ENCODE data around the gene SVOPL. TPM values are rescaled to one million over a fixed set of nuclear protein-coding genes. Genes with fewer than 3 reads are reported as not detected.
"Not testable (repeated sequence)": the region's sequence is repeated elsewhere in the genome, so short reads cannot be mapped to it uniquely, and the experiment has no call there.

Gene SVOPL
- total RNA-seq, 1 experiment from 2014 or later: not detected

DNA sequence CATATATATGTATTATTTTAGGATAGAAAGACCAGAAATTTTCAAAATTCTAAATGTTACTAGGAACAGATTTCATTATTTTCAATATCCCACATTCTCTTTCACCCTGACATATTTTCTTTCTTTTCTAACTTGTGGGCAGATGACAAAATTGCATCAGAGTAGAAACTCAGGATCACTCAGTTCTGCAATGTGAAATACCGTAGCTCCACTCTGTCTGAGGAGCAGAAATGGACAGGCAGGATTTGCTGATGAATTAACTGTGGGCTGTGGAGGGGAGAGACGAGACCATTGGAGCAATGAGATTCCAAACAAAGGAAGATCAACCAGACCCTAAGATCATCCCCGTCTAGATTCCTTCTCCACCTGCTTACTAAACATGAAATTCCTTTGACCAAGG is 37.0 kb upstream of the SVOPL start:
- peak overlapping the region; percentile 91 for H2AFZ ChIP-seq (ENCODE audit: low read depth, low read length, poor library complexity, severe bottlenecking)
- no peaks in the 10 kb centered on the region for H4K20me1 ChIP-seq (ENCODE audit: insufficient read depth)
- ATAC-seq (0 out of 2 replicates have a peak, but pooled peaks have one; percentile 13), DNase-seq (ENCODE audit: low read depth, low spot score) (no peak)
- H3K4me3 ChIP-seq (replicated peaks in 1 of 2; ENCODE audit: low read depth in 1 of 2, low read length in 2 of 2): no peak overlapping the region
- H3K4me2 ChIP-seq (ENCODE audit: low read length): peak overlapping the region; percentile 27; the same call in 1 of the 2 replicates
- H3K9ac ChIP-seq (ENCODE audit: low read length): no peak overlapping the region
- RAD21 ChIA-PET (ENCODE audit: low non-redundant PET in 1 of 2, low total read pairs in 2 of 2, uncharacterized antibody in 2 of 2, unreplicated experiment in 2 of 2): interaction anchor here (1.4 to 2.2 kb wide), 2 partner anchors 576 to 577 kb away, joined by 7 to 18 read pairs; no protein-coding TSS in a partner anchor
- POLR2A ChIA-PET: interaction anchor here (1.0 kb wide), 1 partner anchor 577 kb away, joined by 3 read pairs; no protein-coding TSS in a partner anchor
- H3K27me3 ChIP-seq (ENCODE audit: insufficient read depth, low read length): no peaks in the 10 kb centered on the region
- no peaks in the 10 kb centered on the region for H3K79me2 ChIP-seq (ENCODE audit: insufficient read depth, low read length)
- H3K36me3 ChIP-seq (ENCODE audit: control insufficient read depth in 1 of 2, insufficient read depth in 2 of 2, low read length in 2 of 2): no peaks in the 10 kb centered on the region
- BruUV-seq (replicated peaks): no TSS peak
- H3K9me2 ChIP-seq (ENCODE audit: insufficient read depth): no peaks in the 10 kb centered on the region
- H3K27ac ChIP-seq (ENCODE audit: low read depth, low read length): no peak overlapping the region
- CTCF ChIA-PET: interaction anchor here (1.0 to 2.1 kb wide), 16 partner anchors 9 to 1132 kb away, joined by 3 to 96 read pairs (median 5); no protein-coding TSS in a partner anchor
- TF ChIP-seq JUND (IDR thresholded peaks at IDR 0.05): no peak
- no peaks in the 10 kb centered on the region for H3K9me3 ChIP-seq (ENCODE audit: control insufficient read depth in 1 of 2, insufficient read depth in 1 of 2, low read depth in 1 of 2, low read length in 2 of 2)
- peaks cover 0 to 12% of the 10 kb centered on the region in 2 experiments; a peak in 2 of 4 replicates for H3K4me1 ChIP-seq (ENCODE audit: control insufficient read depth in 1 of 2, insufficient read depth in 2 of 2, low read length in 2 of 2)
- intact Hi-C loops (cut with micrococcal nuclease): loop anchor here (1.0 to 10.0 kb wide), 6 partner anchors 289 to 1133 kb away; no protein-coding TSS in a partner anchor

DNA sequence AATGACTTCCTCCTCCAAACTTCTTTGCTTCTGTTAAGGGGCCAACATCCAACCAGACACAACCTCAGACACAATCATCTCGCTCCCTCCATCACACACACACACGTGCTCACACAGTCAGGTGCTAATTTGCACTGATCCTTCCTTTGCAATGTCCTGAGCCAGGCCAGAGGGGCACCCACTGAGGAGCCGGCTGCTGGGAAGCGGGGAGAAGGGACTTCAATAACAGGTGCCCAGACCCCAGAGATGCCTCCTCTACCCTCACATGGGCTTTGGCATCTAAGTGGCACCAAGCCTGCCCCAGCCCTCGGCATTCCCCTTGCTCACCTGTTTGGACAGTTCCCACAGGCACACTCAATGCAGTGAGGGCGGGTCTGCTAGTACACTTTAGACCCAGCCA is 34.2 kb upstream of the SVOPL start:
- ChIA-PET POLR2A (no interaction called here), CTCF (no interaction called here)

GRCh38 chr7:138731733-138732132 is 30.6 kb upstream of the SVOPL start:
- H4K20me1 ChIP-seq (ENCODE audit: insufficient read depth); ATAC-seq; RAD21 ChIA-PET (ENCODE audit: low non-redundant PET in 1 of 2, low total read pairs in 2 of 2, uncharacterized antibody in 2 of 2, unreplicated experiment in 2 of 2); H3K79me2 ChIP-seq (ENCODE audit: insufficient read depth, low read length); POLR2A ChIA-PET; H3K9me3 ChIP-seq (ENCODE audit: control insufficient read depth in 1 of 2, insufficient read depth in 1 of 2, low read depth in 1 of 2, low read length in 2 of 2); BruUV-seq (replicated peaks); H3K36me3 ChIP-seq (ENCODE audit: control insufficient read depth in 1 of 2, insufficient read depth in 2 of 2, low read length in 2 of 2); H3K4me2 ChIP-seq (ENCODE audit: low read length); H3K27me3 ChIP-seq (ENCODE audit: insufficient read depth, low read length); H3K9me2 ChIP-seq (ENCODE audit: insufficient read depth); H3K4me3 ChIP-seq (replicated peaks in 1 of 2; ENCODE audit: low read depth in 1 of 2, low read length in 2 of 2); CTCF ChIA-PET; DNase-seq (ENCODE audit: low read depth, low spot score); H3K9ac ChIP-seq (ENCODE audit: low read length); H3K4me1 ChIP-seq (ENCODE audit: control insufficient read depth in 1 of 2, insufficient read depth in 2 of 2, low read length in 2 of 2); H2AFZ ChIP-seq (ENCODE audit: low read depth, low read length, poor library complexity, severe bottlenecking); H3K27ac ChIP-seq (ENCODE audit: low read depth, low read length): not testable (repeated sequence)
- intact Hi-C loops (cut with micrococcal nuclease): loop anchor here (10.0 kb wide), 1 partner anchor 1127 kb away; no protein-coding TSS in a partner anchor

More for the DNA sequence above, 34.2 kb upstream of the SVOPL start:
- Histone ChIP-seq H3K9me3 (ENCODE audit: control insufficient read depth in 1 of 2, insufficient read depth in 1 of 2, low read depth in 1 of 2, low read length in 2 of 2) (no peaks in the 10 kb centered on the region), H4K20me1 (ENCODE audit: insufficient read depth) (no peaks in the 10 kb centered on the region), H3K9ac (ENCODE audit: low read length) (no peak overlapping the region), H3K9me2 (ENCODE audit: insufficient read depth) (no peaks in the 10 kb centered on the region), H3K27ac (ENCODE audit: low read depth, low read length) (no peak overlapping the region), H3K4me2 (ENCODE audit: low read length) (no peak overlapping the region), H2AFZ (ENCODE audit: low read depth, low read length, poor library complexity, severe bottlenecking) (no peak overlapping the region), H3K4me1 (ENCODE audit: control insufficient read depth in 1 of 2, insufficient read depth in 2 of 2, low read length in 2 of 2) (peaks cover 0 to 3% of the 10 kb centered on the region in 2 experiments; a peak in 1 of 4 replicates), H3K79me2 (ENCODE audit: insufficient read depth, low read length) (no peaks in the 10 kb centered on the region), H3K36me3 (ENCODE audit: control insufficient read depth in 1 of 2, insufficient read depth in 2 of 2, low read length in 2 of 2) (no peaks in the 10 kb centered on the region), H3K4me3 (replicated peaks in 1 of 2; ENCODE audit: low read depth in 1 of 2, low read length in 2 of 2) (no peak overlapping the region), H3K27me3 (ENCODE audit: insufficient read depth, low read length) (no peaks in the 10 kb centered on the region)
- RAD21 ChIA-PET (ENCODE audit: low non-redundant PET in 1 of 2, low total read pairs in 2 of 2, uncharacterized antibody in 2 of 2, unreplicated experiment in 2 of 2): no interaction called here
- ATAC-seq (no peak), DNase-seq (ENCODE audit: low read depth, low spot score) (no peak)
- no peak for TF ChIP-seq ELF1 (IDR thresholded peaks at IDR 0.05; ENCODE audit: borderline replicate concordance, low read depth)
- TF ChIP-seq POLR2A (IDR thresholded peaks at IDR 0.05; ENCODE audit: borderline replicate concordance, extremely low read depth, insufficient read depth, insufficient read length): no peak
- TF ChIP-seq RAD21 (IDR thresholded peaks at IDR 0.05; ENCODE audit: low read depth): no peak
- no peak for TF ChIP-seq ZFX (IDR thresholded peaks at IDR 0.05)
- TF ChIP-seq SIN3A (IDR thresholded peaks at IDR 0.05; ENCODE audit: low read depth): no peak
- no peak for TF ChIP-seq CTCF (IDR thresholded peaks at IDR 0.05 in 2 of 3, conservative IDR thresholded peaks at IDR 0.05 in 1 of 3; ENCODE audit: borderline replicate concordance in 1 of 3, insufficient read depth in 1 of 3, low read depth in 2 of 3, low read length in 2 of 3)
- no TSS peak for BruUV-seq (replicated peaks)
- intact Hi-C loops (cut with micrococcal nuclease): loop anchor here (5.0 to 10.0 kb wide), 2 partner anchors 833 to 1131 kb away; no protein-coding TSS in a partner anchor

Measured in HCT116 (cell line).